Measurements from ENCODE around the gene RCN2.
"Not testable (repeated sequence)": the region's sequence is repeated elsewhere in the genome, so short reads cannot be mapped to it uniquely, and the experiment has no call there.

Gene RCN2

DNA sequence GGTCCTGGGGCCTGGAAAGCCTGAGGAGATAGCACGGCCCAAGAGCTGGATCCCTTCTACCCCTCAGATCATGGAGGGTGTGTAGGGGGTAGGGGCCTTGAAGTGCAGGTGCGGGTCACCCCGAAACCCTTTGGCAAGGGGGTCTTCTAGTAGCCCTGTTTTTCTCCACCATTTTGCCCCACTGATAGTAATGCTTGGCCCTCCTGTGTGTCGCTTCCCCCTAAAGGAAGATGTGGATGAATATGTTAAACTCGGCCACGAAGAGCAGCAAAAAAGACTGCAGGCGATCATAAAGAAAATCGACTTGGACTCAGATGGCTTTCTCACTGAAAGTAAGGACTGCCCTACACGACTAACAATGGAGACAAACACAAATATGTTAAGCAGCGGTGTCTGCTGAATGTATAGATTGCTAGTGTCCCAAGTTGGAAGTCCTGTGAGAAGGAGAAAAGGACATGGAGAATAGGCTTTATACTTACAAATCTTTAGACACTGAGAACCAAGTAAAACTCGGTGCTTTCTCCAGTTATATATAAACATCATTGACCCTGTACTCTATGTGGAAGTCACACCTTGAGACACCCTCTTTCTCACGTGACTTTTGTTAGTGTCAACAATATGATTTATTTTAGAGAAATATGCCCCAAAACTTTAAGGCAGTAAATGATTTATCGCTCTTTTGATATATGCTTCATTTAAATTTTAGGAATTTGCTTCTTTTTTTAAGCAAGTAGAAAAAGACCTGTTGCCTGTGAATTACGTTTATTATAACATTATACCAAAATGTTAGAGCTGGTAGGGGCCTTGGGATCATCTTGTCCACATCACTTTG lies 802 bp downstream of the RCN2 start:
- no peak for DNase-seq

DNA sequence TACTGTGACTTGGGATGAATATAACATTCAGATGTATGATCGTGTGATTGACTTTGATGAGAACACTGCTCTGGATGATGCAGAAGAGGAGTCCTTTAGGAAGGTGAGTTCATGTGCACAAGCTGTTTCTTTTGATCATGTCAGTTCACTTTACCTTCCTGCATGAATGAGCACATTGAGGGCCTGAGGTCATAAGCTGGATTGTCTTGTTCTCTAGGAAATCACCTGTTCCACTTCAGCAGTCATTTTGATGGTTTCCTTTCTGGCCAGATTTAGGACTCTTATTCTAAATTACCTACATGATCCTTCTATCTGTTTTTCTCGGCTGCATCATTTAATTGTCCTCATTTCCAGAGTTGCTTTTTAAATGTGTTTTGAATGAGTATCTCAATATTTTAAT lies 4.1 kb downstream of the RCN2 start:
- DNase-seq: no peak

- no peak for DNase-seq
Observed at GRCh38 chr15:76936671-76937070, 5.1 kb downstream of the RCN2 start.

GRCh38 chr15:76938752-76939151 lies 7.2 kb downstream of the RCN2 start:
- no peak for DNase-seq

DNA sequence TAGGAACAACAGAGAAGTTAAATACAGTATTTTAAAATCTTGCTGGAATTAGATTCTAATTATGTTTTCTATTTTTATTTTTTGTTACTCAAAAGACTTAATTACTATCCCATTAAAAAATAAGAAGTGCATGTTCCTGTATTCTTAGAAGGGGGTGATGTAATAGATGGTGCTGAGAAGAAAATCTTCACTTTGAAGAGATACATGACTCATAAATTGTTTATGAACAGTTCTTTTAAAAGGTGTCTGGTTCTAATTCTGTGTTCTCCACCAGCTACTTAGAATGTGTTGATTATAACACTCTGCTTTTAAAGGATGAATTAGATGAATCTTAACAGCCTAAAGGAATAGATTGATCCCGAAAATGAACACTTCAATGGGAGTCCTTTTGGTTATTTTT lies 8.2 kb downstream of the RCN2 start:
- no peak for DNase-seq

DNA sequence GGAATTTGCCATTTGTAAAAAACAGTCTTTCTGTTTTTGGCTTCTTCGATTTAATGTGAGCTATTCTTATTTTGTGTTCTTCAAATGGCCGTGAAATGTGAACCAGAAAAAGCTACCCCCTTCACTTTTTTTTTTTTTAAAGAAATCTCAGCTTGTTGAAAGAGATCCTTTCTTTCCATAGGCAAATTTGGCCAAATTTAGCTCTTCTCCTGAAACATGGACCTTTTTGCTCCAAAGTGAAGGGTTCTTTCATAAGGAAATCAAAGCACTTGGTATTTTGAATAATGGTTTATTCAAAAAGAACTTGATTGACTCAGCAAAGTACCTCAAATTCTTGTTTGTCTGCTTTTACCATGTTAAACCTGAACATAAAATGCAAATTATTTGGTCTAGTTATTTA lies 10.1 kb downstream of the RCN2 start:
- DNase-seq: no peak

GRCh38 chr15:76942331-76942730 lies 10.8 kb downstream of the RCN2 start:
- no peak for DNase-seq

- no peak for DNase-seq
Observed at GRCh38 chr15:76945494-76946093, 14.0 kb downstream of the RCN2 start.

DNA sequence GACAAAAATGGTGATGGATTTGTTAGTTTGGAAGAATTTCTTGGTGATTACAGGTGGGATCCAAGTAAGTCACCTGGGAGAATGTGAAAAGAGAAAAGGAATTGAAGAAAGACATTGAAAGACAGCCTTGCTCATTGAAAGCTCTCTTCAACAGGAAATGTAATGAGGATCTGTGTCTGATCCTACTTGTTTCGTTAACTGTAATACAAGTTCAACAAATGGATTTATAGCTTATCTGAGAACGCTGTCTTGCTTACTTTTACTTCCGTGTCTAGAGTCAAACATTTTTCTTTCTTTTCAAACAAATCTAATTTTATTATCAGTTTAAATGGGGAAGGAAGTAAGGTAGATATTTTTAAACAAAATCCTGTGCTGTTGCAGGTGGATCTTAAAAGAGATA lies 15.9 kb downstream of the RCN2 start:
- DNase-seq: no peak

- no peak for DNase-seq
Observed at GRCh38 chr15:76951220-76951619, 19.7 kb downstream of the RCN2 start.

- no peak for DNase-seq
Observed at GRCh38 chr15:76953913-76954312, 22.4 kb downstream of the RCN2 start.

- DNase-seq: no peak
Observed at GRCh38 chr15:76954744-76955143, 23.2 kb downstream of the RCN2 start.

DNA sequence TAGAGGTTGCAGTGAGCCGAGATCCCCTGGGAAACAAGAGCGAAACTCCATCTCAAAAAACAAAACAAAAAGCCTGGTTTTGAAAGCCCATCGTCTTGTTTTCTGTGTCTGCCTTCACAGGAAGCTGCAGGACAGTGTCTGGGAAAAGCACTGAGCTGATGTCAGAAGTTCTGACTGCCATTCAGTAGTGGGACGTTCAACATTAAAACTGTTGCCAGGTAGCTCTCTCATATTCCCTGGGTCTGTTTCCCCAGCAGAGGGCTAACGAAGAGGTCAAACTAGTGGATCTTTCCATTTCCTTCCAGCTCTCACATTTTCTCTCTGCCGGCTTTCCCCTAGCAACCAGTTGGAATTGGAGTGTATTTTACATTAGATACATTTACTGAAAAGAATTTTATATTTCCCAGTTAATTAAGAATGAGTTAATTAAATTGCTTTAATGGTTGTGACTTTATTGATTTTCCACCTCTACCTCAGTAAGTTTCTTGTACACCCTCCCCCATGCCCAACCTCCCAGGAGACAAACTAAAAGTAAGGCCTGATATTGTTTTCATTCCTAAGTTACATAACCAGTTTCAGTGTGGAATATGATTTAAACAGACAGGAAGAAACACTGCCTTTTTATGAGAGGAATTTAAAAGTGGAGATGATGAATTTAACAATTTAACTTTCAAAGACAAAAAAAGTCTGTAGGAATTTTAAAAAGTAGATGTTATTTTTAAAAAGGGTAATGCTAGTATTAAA lies 29.9 kb downstream of the RCN2 start:
- DNase-seq: no peak

GRCh38 chr15:76962337-76963013 lies 30.9 kb downstream of the RCN2 start:
- no peak for DNase-seq

DNA sequence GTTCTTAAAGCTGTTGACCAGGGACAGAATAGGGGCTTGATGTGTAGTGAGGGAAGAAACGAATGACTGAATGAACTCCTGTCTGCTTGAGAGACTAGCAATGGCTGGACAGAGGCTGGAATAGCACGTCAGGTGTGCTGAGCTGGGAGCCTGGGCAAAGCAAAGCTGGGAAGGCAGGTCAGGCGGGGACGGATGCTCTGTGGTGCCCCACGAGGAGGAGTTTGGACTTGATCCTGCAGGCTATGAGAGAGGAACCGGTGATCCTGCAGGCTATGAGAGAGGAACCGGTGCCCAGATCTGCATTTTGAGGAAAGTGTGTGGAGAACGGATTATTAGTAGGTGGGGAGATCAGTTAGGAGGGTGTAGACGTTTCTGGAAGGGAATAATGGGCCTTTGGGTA lies 32.0 kb downstream of the RCN2 start:
- DNase-seq: no peak

DNA sequence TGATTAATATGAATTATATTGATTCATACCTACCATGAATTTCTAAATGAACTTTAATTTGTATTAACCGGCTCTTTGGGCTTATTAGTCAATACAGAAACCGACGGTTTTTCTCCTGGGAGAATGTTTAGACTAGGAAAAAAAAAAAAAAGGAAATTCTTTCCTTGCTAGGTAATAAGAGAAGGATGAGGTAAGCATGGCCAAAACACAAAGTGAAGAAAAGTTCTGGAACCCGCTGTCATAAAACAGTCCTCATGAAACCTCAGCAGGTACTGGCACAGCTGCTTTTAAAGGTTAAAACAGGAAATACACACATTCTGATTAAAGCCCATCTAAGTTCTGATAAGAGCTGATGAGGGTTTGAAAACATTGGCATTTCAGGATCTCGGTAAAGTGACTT lies 32.6 kb downstream of the RCN2 start:
- DNase-seq: no peak

- not testable (repeated sequence) for DNase-seq
Observed at GRCh38 chr15:76966051-76966450, 34.5 kb downstream of the RCN2 start.

DNA sequence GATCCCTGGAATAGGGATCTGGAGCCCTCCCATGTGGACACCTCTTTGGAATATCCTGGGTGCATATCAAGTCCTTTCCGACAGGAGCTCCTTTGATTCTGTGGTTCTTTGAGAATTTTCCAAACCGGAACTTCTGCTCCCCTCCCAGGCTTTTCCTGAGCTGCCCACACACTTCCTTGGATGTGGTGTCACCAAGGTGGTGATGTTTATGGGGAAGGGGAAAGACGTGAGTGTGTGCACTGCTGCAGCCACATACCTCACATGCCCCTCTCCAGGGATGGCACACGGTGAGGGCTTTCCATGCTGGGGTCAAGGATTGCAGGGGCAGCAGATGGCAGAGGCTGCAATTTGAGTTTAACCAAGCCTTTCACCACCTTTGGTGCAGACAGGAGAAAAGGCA lies 35.5 kb downstream of the RCN2 start:
- DNase-seq: no peak

GRCh38 chr15:76968306-76968705 lies 36.8 kb downstream of the RCN2 start:
- no peak for DNase-seq

GRCh38 chr15:76972389-76973361 lies 41.1 kb downstream of the RCN2 start:
- no peak for DNase-seq

GRCh38 chr15:76973362-76973743 lies 41.8 kb downstream of the RCN2 start:
- DNase-seq: no peak

- DNase-seq: no peak
Observed at GRCh38 chr15:76973906-76974305, 42.4 kb downstream of the RCN2 start.

All from DMS 273 treated with DMSO at 0.1 percent for 48 hours (cell line).